ENCODE data around the gene IL17C.

IL17C gene

GRCh38 chr16:88629835-88630234 is 8.5 kb upstream of the IL17C start:
- no peak for DNase-seq

GRCh38 chr16:88630433-88630832 is 7.9 kb upstream of the IL17C start:
- DNase-seq: no peak

- DNase-seq: no peak
Observed at GRCh38 chr16:88630941-88631340, 7.4 kb upstream of the IL17C start.

- no peak for DNase-seq
Observed at GRCh38 chr16:88631384-88631783, 7.0 kb upstream of the IL17C start.

- DNase-seq: no peak
Observed at GRCh38 chr16:88631920-88632586, 6.3 kb upstream of the IL17C start.

GRCh38 chr16:88632587-88632930 is 5.8 kb upstream of the IL17C start:
- no peak for DNase-seq

GRCh38 chr16:88633684-88634140 is 4.7 kb upstream of the IL17C start:
- no peak for DNase-seq

- DNase-seq: no peak
Observed at GRCh38 chr16:88634141-88634993, 4.0 kb upstream of the IL17C start.

GRCh38 chr16:88634994-88635670 is 3.2 kb upstream of the IL17C start:
- no peak for DNase-seq

GRCh38 chr16:88635671-88636319 is 2.6 kb upstream of the IL17C start:
- no peak for DNase-seq

GRCh38 chr16:88636488-88637265 is 1.7 kb upstream of the IL17C start:
- DNase-seq: no peak

GRCh38 chr16:88639231-88640038 is 1.1 kb downstream of the IL17C start:
- DNase-seq: no peak

- no peak for DNase-seq
Observed at GRCh38 chr16:88640039-88640495, 1.7 kb downstream of the IL17C start.

GRCh38 chr16:88640498-88641247 is 2.3 kb downstream of the IL17C start:
- no peak for DNase-seq

- DNase-seq: no peak
Observed at GRCh38 chr16:88642881-88643643, 4.7 kb downstream of the IL17C start.

GRCh38 chr16:88643644-88643932 is 5.2 kb downstream of the IL17C start:
- DNase-seq: no peak

- DNase-seq: no peak
Observed at GRCh38 chr16:88645455-88645854, 7.1 kb downstream of the IL17C start.

- DNase-seq: no peak
Observed at GRCh38 chr16:88645941-88646340, 7.6 kb downstream of the IL17C start.

- no peak for DNase-seq
Observed at GRCh38 chr16:88646345-88647034, 8.1 kb downstream of the IL17C start.
